GM12892 (cell line): ENCODE measurements around the gene CACNA1B.

Source experiments
- POLR2A ChIP-seq: IDR thresholded peaks from 2 replicates; pipeline ENCODE4 v1.6.1; 2011; ENCODE audit warnings: low read depth, low read length, control low read depth
- POLR2AphosphoS5 ChIP-seq: IDR thresholded peaks from 2 replicates; pipeline ENCODE4 v1.6.1; 2011; ENCODE audit warnings: low read depth, low read length, control low read depth

DNA sequence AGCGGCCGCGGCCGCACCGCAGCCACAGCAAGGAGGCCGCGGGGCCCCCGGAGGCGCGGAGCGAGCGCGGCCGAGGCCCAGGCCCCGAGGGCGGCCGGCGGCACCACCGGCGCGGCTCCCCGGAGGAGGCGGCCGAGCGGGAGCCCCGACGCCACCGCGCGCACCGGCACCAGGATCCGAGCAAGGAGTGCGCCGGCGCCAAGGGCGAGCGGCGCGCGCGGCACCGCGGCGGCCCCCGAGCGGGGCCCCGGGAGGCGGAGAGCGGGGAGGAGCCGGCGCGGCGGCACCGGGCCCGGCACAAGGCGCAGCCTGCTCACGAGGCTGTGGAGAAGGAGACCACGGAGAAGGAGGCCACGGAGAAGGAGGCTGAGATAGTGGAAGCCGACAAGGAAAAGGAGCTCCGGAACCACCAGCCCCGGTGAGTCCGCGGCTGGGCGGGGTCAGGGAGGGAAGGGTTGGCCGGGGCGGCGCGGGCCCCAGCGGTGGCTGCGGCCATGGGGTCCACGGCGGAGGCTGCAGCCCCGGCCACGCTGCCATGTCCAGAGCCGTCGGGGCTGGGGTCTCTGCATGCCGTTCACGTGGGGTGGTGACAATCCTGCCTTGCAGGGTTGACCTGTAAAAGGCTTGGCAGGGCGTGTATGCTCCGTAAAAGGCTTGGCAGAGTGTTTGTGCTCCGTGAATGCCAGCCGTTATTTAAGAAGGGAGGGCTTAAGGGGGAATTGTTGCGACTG is 146.0 kb downstream of the CACNA1B start:
- no peak for TF ChIP-seq POLR2A
- TF ChIP-seq POLR2AphosphoS5, result no peak
